K562 (cell line): ENCODE data around the gene MAGIX. TPM values are rescaled to one million over a fixed set of nuclear protein-coding genes. Genes with fewer than 3 reads are reported as not detected.
A peak's percentile ranks its signal among the peaks of the same experiment; 100 is the strongest.

Source experiments
- DMBX1 ChIP-seq: fragments of 250-450 bp; sonication (Bioruptor Pico); IDR thresholded peaks from 2 replicates; pipeline ENCODE4 v1.8.0; 2022; ENCODE audit warnings: inconsistent platforms, mild to moderate bottlenecking, moderate library complexity, borderline replicate concordance
- HDAC8 ChIP-seq: fragments of 450-650 bp; IDR thresholded peaks from 2 replicates; pipeline ENCODE4 v1.6.1; 2016; ENCODE audit warnings: mild to moderate bottlenecking, missing genetic modification characterization, moderate library complexity, missing compliant biosample characterization
- MCM7 ChIP-seq, 2 experiments: fragments of 450-650 bp; IDR thresholded peaks; 2 replicates each; pipeline ENCODE4 v1.6.1; 2016 to 2018
- MEF2D ChIP-seq: conservative IDR thresholded peaks from 2 replicates; pipeline ENCODE4 v1.6.1; 2016; ENCODE audit warnings: low read depth, missing genetic modification characterization, missing compliant biosample characterization
- MGA ChIP-seq: fragments of 450-650 bp; IDR thresholded peaks from 2 replicates; pipeline ENCODE4 v1.6.1; 2016; ENCODE audit warnings: mild to moderate bottlenecking, moderate library complexity
- NFRKB ChIP-seq: fragments of 450-650 bp; IDR thresholded peaks from 2 replicates; pipeline ENCODE4 v1.6.1; 2016; ENCODE audit warnings: low read depth
- ZBTB33 ChIP-seq: sonication (generic); formaldehyde crosslinking; IDR thresholded peaks from 2 replicates; pipeline ENCODE4 v1.8.1; 2023; ENCODE audit warnings: mild to moderate bottlenecking, missing genetic modification reagents
- ZNF766 ChIP-seq: fragments of 200-800 bp; sonication (Bioruptor generic); conservative IDR thresholded peaks from 2 replicates; pipeline ENCODE4 v1.6.1; 2016; ENCODE audit warnings: missing genetic modification characterization, missing compliant biosample characterization
- polyA plus RNA-seq, 8 experiments: library from polyadenylated mRNA; depleted of rRNA in 4 of 8; stranded (reverse) in 5 of 8; unstranded in 3 of 8; fragments of >200 nt; fragmentation: Nextera tagmentation in 2 of 8; fragmentation: Illumina TruSeq in 1 of 8; extraction: Ambion mirVana in 2 of 8; extraction: Trizol in 1 of 8; gene quantifications; 2 replicates each; pipeline versions ENCODE4 v1.2.1 to v1.2.3, GENCODE V29; 2011 to 2014; ENCODE audit warnings: inconsistent platforms in 1 of 8, missing spikeins in 1 of 8
- total RNA-seq, 7 experiments: library from RNA; depleted of rRNA in 6 of 7; stranded (reverse); fragments of >200 nt in 6 of 7; fragmentation: Illumina TruSeq in 2 of 7; extraction: Trizol in 2 of 7; gene quantifications; 2 replicates each; pipeline versions ENCODE4 v1.2.1 to v1.2.3, GENCODE V29; 2011 to 2021; ENCODE audit warnings: low replicate concordance in 1 of 7

MAGIX gene
- total and polyA plus RNA-seq, 9 of the 15 experiments (the other 6 are each of a cell fraction or from before 2014, with no cell fraction given): 0.08 to 3.5 (median 0.47) TPM

GRCh38 chrX:49149291-49149690 is 13.3 kb upstream of the MAGIX start (continued):
- TF ChIP-seq MGA (peak; percentile 46; the same call in 1 of the 2 replicates), HDAC8 (tag) (0 out of 2 replicates have a peak, but pooled peaks have one; percentile 51), NFRKB (peak; percentile 67; the same call in 1 of the 2 replicates), ZNF766 (CRISPR knock-in tag) (0 out of 2 replicates have a peak, but pooled peaks have one; percentile 2), MEF2D (tag) (peak; percentile 56), MCM7 (IDR thresholded peaks at IDR 0.05) (0 out of 4 replicates have a peak, but pooled peaks of 1 of the 2 experiments have one; percentile 16), DMBX1 (CRISPR knock-in tag) (peak; percentile 30; the same call in 1 of the 2 replicates), ZBTB33 (peak; percentile 65)
